B cell (primary cell): ENCODE measurements around the gene RAC2. TPM values are rescaled to one million over a fixed set of nuclear protein-coding genes. Genes with fewer than 3 reads are reported as not detected.

ENCODE experiments used
- ATAC-seq: fragments of 200-7000 bp; cut with Tn5 transposase; one replicate; pipeline ENCODE4 v1.10.0; 2021; ENCODE audit warnings: low read depth, mild to moderate bottlenecking, moderate number of reproducible peaks, moderate library complexity
- CTCF ChIA-PET: fragments of 350-600 bp; sonication (Branson Sonifier 250); formaldehyde crosslinking; loops from one replicate; lab custom pipeline; 2021; ENCODE audit warnings: antibody characterized with exemption, inconsistent platforms; lab: Charles Lee
- POLR2A ChIA-PET: fragments of 350-600 bp; sonication (Branson Sonifier 250); formaldehyde crosslinking; loops from one replicate; lab custom pipeline; 2021; ENCODE audit warnings: antibody characterized with exemption; lab: Charles Lee
- DNase-seq: peaks from one replicate; pipeline ENCODE4 v3.0.0; 2013
- H2AFZ ChIP-seq: 2 replicates; pipeline ENCODE4 v1.6.1; 2012; ENCODE audit warnings: mild to moderate bottlenecking, low read depth, low read length; ENCODE audit not compliant: insufficient read depth, poor library complexity, severe bottlenecking
- H3K27ac ChIP-seq, 2 donors: 1 replicate in 1 of 2; 2 replicates in 1 of 2; pipeline ENCODE4 v1.5.1; 2012 to 2013; ENCODE audit warnings: low read length in 2 of 2, mild to moderate bottlenecking in 2 of 2, moderate library complexity in 1 of 2
- H3K27me3 ChIP-seq, 4 experiments: fragments of 200-600 bp in 1 of 4; sonication (generic) in 1 of 4; replicated peaks in 1 of 4; 1 replicate in 2 of 4; 2 replicates in 2 of 4; pipeline versions ENCODE4 v1.6.1 to v1.7.0; 2013 to 2016; ENCODE audit warnings: low read length in 3 of 4, mild to moderate bottlenecking in 2 of 4, mixed read lengths in 1 of 4, moderate library complexity in 1 of 4; ENCODE audit not compliant: insufficient read depth in 4 of 4, control insufficient read depth in 3 of 4; ENCODE audit errors: control extremely low read depth in 1 of 4
- H3K36me3 ChIP-seq, 2 experiments: replicated peaks in 1 of 2; 1 replicate in 1 of 2; 2 replicates in 1 of 2; pipeline versions ENCODE4 v1.6.1 to v1.7.1; 2013; ENCODE audit warnings: low read length in 1 of 2; ENCODE audit not compliant: insufficient read depth in 2 of 2, control insufficient read depth in 1 of 2; ENCODE audit errors: control extremely low read depth in 1 of 2, extremely low read depth in 1 of 2
- H3K4me1 ChIP-seq, 2 donors: fragments of 200-600 bp in 1 of 2; sonication (generic) in 1 of 2; 1 replicate in 1 of 2; 2 replicates in 1 of 2; pipeline versions ENCODE4 v1.5.1 to v1.6.1; 2013 to 2017; ENCODE audit warnings: low read length in 2 of 2; ENCODE audit not compliant: control insufficient read depth in 2 of 2, insufficient read depth in 2 of 2
- H3K4me2 ChIP-seq: replicated peaks from 2 replicates; pipeline ENCODE3; 2012; ENCODE audit warnings: mild to moderate bottlenecking, low read depth, low read length; ENCODE audit not compliant: poor library complexity, severe bottlenecking
- H3K4me3 ChIP-seq, 5 experiments: fragments of 200-600 bp in 1 of 5; sonication (generic) in 1 of 5; 1 replicate in 3 of 5; 2 replicates in 2 of 5; pipeline versions ENCODE4 v1.5.1 to v1.7.0; 2011 to 2016; ENCODE audit warnings: low read length in 4 of 5, mild to moderate bottlenecking in 4 of 5, low read depth in 2 of 5, control low read depth in 1 of 5, moderate library complexity in 1 of 5; ENCODE audit not compliant: insufficient read depth in 1 of 5; ENCODE audit errors: control extremely low read depth in 1 of 5, extremely low read depth in 1 of 5
- H3K79me2 ChIP-seq: fragments of 200-600 bp; sonication (generic); one replicate; pipeline ENCODE4 v1.6.0; 2016; ENCODE audit warnings: low read length; ENCODE audit not compliant: control insufficient read depth, insufficient read depth
- H3K9ac ChIP-seq: fragments of 200-600 bp; sonication (generic); 2 replicates; pipeline ENCODE4 v1.6.1; 2017; ENCODE audit warnings: mild to moderate bottlenecking, low read length, moderate library complexity
- H3K9me3 ChIP-seq, 3 donors: one replicate each; pipeline versions ENCODE4 v1.6.1 to v1.7.1; 2013; ENCODE audit warnings: low read length in 2 of 3; ENCODE audit not compliant: control insufficient read depth in 2 of 3, insufficient read depth in 1 of 3; ENCODE audit errors: control extremely low read depth in 1 of 3
- H4K20me1 ChIP-seq: 2 replicates; pipeline ENCODE4 v1.6.0; 2012; ENCODE audit warnings: mild to moderate bottlenecking, low read length; ENCODE audit not compliant: insufficient read depth, control insufficient read depth, poor library complexity, severe bottlenecking
- H3K27ac Mint-ChIP-seq: one replicate; pipeline ENCODE4 v1.8.0; 2021; ENCODE audit warnings: mixed read lengths
- H3K27me3 Mint-ChIP-seq: one replicate; pipeline ENCODE4 v1.8.0; 2021; ENCODE audit warnings: mixed read lengths
- H3K4me1 Mint-ChIP-seq: one replicate; pipeline ENCODE4 v1.8.0; 2021; ENCODE audit warnings: mixed read lengths
- H3K4me3 Mint-ChIP-seq: one replicate; pipeline ENCODE4 v1.8.0; 2021; ENCODE audit warnings: mixed read lengths
- H3K9me3 Mint-ChIP-seq: one replicate; pipeline ENCODE4 v1.8.0; 2022; ENCODE audit warnings: mixed read lengths; ENCODE audit not compliant: insufficient read depth
- EZH2 ChIP-seq: IDR thresholded peaks from 2 replicates; pipeline ENCODE4 v1.6.1; 2012; ENCODE audit warnings: borderline replicate concordance, low read depth, mild to moderate bottlenecking, moderate library complexity, low read length; ENCODE audit not compliant: insufficient read depth, poor library complexity, severe bottlenecking
- WGBS: methylation state at CpG from one replicate; pipeline ENCODE4 v1.1.5; 2013; ENCODE audit warnings: missing lambda C conversion rate; ENCODE audit not compliant: insufficient coverage; 5-methylcytosine and 5-hydroxymethylcytosine counted together
- intact Hi-C: fragments of 100-400 bp; cut with micrococcal nuclease; formaldehyde crosslinking; loops from one replicate; pipeline ENCODE4 v1.10.0; 2022
- polyA plus RNA-seq: library from polyadenylated mRNA; depleted of rRNA; stranded (reverse); fragments of >200 nt; gene quantifications from 2 replicates; pipeline ENCODE4 v1.2.3, GENCODE V29; 2012
- total RNA-seq, 2 donors: library from RNA; stranded (reverse); fragments of 120-200 nt in 1 of 2; gene quantifications; 1 replicate in 1 of 2; 2 replicates in 1 of 2; pipeline versions ENCODE4 v1.2.3 to v1.2.4, GENCODE V29; 2013 to 2022
- TF ChIP-seq, protein P1 (sequence below): fragments of 200-600 bp; IDR thresholded peaks from one replicate; pipeline ENCODE4 v1.8.0; 2022; ENCODE audit warnings: antibody characterized with exemption, mild to moderate bottlenecking

Gene RAC2
- total and polyA plus RNA-seq, 2 donors (not counting 1 experiment from before 2014, with no cell fraction given), result 273 to 776 TPM

DNA sequence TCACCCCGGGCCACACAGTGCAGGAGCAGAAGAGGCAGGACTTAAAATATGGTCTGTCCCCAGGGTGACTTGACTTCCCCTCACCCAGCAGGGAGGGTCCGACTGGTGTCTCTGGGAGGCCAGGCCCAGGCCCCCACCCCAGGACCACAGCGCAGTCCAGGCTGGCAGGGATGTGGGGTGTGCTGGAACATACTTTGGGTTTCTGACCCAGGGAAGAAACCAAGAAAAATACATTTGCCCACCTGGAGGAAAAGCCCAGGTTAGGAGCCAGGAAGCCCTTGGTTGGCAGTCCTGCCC lies 61.2 kb downstream of the RAC2 start:
- Histone ChIP-seq H3K4me1 (peaks cover 0 to 14% of the 10 kb centered on the region in 2 donors), H4K20me1 (no peaks in the 10 kb centered on the region), H3K27ac (no peak overlapping the region), H3K27me3 (peaks cover 0 to 9% (median 0%) of the 10 kb centered on the region in 4 experiments), H2AFZ (no peak overlapping the region), H3K36me3 (no peaks in the 10 kb centered on the region), H3K4me2 (no peak overlapping the region), H3K4me3 (no peak overlapping the region), H3K9ac (no peak overlapping the region), H3K9me3 (peaks cover 0 to 3% (median 0%) of the 10 kb centered on the region in 3 donors), H3K79me2 (no peaks in the 10 kb centered on the region)
- peaks cover 4% of the 10 kb centered on the region for H3K27me3 Mint-ChIP-seq
- no peaks in the 10 kb centered on the region for H3K9me3 Mint-ChIP-seq
- WGBS, result 100% methylated on average over 1 of the region's 3 CpGs
- ATAC-seq (no peak), DNase-seq (no peak)
- H3K4me3 Mint-ChIP-seq, result no peak overlapping the region
- H3K27ac Mint-ChIP-seq, result no peak overlapping the region
- H3K4me1 Mint-ChIP-seq, result peaks cover 9% of the 10 kb centered on the region
- intact Hi-C loops, result no loop called here
- TF ChIP-seq, protein P1, sequence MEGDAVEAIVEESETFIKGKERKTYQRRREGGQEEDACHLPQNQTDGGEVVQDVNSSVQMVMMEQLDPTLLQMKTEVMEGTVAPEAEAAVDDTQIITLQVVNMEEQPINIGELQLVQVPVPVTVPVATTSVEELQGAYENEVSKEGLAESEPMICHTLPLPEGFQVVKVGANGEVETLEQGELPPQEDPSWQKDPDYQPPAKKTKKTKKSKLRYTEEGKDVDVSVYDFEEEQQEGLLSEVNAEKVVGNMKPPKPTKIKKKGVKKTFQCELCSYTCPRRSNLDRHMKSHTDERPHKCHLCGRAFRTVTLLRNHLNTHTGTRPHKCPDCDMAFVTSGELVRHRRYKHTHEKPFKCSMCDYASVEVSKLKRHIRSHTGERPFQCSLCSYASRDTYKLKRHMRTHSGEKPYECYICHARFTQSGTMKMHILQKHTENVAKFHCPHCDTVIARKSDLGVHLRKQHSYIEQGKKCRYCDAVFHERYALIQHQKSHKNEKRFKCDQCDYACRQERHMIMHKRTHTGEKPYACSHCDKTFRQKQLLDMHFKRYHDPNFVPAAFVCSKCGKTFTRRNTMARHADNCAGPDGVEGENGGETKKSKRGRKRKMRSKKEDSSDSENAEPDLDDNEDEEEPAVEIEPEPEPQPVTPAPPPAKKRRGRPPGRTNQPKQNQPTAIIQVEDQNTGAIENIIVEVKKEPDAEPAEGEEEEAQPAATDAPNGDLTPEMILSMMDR, result no peak
- no peak for TF ChIP-seq EZH2
- ChIA-PET CTCF (interaction anchor here (1.2 kb wide), 1 partner anchor 78 kb away, joined by 5 read pairs; no protein-coding TSS in a partner anchor), POLR2A (no interaction called here)

DNA sequence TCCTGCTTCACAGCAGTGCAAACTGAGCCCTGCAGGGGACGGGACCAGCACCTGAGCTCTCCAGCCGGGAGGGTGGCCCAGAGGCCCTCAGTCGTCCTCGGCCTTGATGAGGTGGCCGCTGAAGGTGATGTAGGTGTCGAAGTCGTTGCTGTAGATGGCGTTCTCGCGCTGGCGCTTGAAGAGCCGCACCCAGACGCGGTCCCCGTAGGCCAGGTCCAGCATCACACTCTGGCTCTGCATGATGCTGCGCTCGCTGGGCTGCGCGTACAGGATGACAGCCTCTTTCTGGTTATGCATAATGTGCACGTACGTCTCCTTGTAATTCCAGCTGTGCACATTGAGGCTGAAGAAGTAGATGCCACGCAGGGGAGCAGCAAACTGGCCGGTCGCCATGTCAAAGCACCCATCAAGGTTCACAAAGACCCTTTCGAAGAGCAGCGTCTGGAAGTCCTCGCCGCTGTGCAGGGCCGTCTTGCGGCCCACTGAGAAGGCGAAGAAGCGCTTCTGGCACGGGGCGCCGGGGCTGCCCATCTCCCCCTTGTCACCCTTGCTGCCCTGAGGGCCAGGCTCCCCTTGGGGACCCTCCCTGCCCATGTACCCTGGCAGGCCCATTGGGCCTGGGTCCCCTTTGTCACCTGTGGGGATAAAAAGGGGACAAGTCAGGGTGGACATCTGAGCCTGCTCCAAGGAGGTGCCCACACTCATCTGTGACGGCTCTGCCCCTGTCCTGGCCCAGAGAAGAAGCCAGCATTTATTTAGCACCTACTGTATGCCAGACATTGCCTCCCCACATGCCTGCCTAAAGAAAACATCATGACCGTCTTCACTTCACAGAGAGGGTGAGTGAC lies 61.7 kb downstream of the RAC2 start:
- no peak overlapping the region for H3K4me2 ChIP-seq
- ChIA-PET POLR2A (no interaction called here), CTCF (no interaction called here)
- no peak overlapping the region for H2AFZ ChIP-seq
- H3K36me3 ChIP-seq, result no peaks in the 10 kb centered on the region
- TF ChIP-seq EZH2, result no peak
- TF ChIP-seq, protein P1, result no peak
- H3K27ac Mint-ChIP-seq, result no peak overlapping the region
- DNase-seq (no peak), ATAC-seq (no peak)
- 92% methylated on average over 33 of the region's 37 CpGs for WGBS
- H3K27me3 ChIP-seq, result peaks cover 0 to 9% (median 0%) of the 10 kb centered on the region in 4 experiments
- H3K9me3 Mint-ChIP-seq, result no peaks in the 10 kb centered on the region
- peaks cover 0 to 3% (median 0%) of the 10 kb centered on the region in 3 donors for H3K9me3 ChIP-seq
- no peak overlapping the region for H3K27ac ChIP-seq
- H3K4me1 Mint-ChIP-seq, result peaks cover 10% of the 10 kb centered on the region
- H4K20me1 ChIP-seq, result no peaks in the 10 kb centered on the region
- H3K79me2 ChIP-seq, result no peaks in the 10 kb centered on the region
- no peak overlapping the region for H3K9ac ChIP-seq
- intact Hi-C loops, result no loop called here
- no peak overlapping the region for H3K4me3 Mint-ChIP-seq
- H3K27me3 Mint-ChIP-seq, result peaks cover 10% of the 10 kb centered on the region
- no peak overlapping the region for H3K4me3 ChIP-seq
- peaks cover 0 to 14% of the 10 kb centered on the region in 2 donors for H3K4me1 ChIP-seq
